ENCODE data around the gene RTTN.
"Not testable (repeated sequence)": the region's sequence is repeated elsewhere in the genome, so short reads cannot be mapped to it uniquely, and the experiment has no call there.

Gene RTTN

GRCh38 chr18:70205421-70206397 lies at the start of gene RTTN:
TSS of gene RTTN (minus strand) at chr18:70205687. CDS start at chr18:70205658, 29 bp downstream.
- DNase-seq (ENCODE audit: low read depth), result peak; percentile 88

- no peak for DNase-seq (ENCODE audit: low read depth)
Observed at GRCh38 chr18:70250781-70251180, 45.3 kb upstream of the RTTN start.

GRCh38 chr18:70249861-70250260 lies 44.4 kb upstream of the RTTN start:
- not testable (repeated sequence) for DNase-seq (ENCODE audit: low read depth)

- DNase-seq (ENCODE audit: low read depth), result no peak
Observed at GRCh38 chr18:70249118-70249517, 43.6 kb upstream of the RTTN start.

GRCh38 chr18:70246061-70246466 lies 40.6 kb upstream of the RTTN start:
- DNase-seq (ENCODE audit: low read depth), result no peak

GRCh38 chr18:70243131-70243929 lies 37.8 kb upstream of the RTTN start:
- no peak for DNase-seq (ENCODE audit: low read depth)

- not testable (repeated sequence) for DNase-seq (ENCODE audit: low read depth)
Observed at GRCh38 chr18:70236921-70237320, 31.4 kb upstream of the RTTN start.

- DNase-seq (ENCODE audit: low read depth), result no peak
Observed at GRCh38 chr18:70235478-70235877, 30.0 kb upstream of the RTTN start.

- DNase-seq (ENCODE audit: low read depth), result peak; percentile 33
Observed at GRCh38 chr18:70234667-70235459, 29.4 kb upstream of the RTTN start.

GRCh38 chr18:70233974-70234373 lies 28.5 kb upstream of the RTTN start:
- no peak for DNase-seq (ENCODE audit: low read depth)

GRCh38 chr18:70232261-70232660 lies 26.8 kb upstream of the RTTN start:
- DNase-seq (ENCODE audit: low read depth), result no peak

GRCh38 chr18:70229639-70230038 lies 24.2 kb upstream of the RTTN start:
- DNase-seq (ENCODE audit: low read depth), result no peak

- no peak for DNase-seq (ENCODE audit: low read depth)
Observed at GRCh38 chr18:70228536-70228935, 23.0 kb upstream of the RTTN start.

GRCh38 chr18:70227438-70227837 lies 22.0 kb upstream of the RTTN start:
- no peak for DNase-seq (ENCODE audit: low read depth)

GRCh38 chr18:70221915-70222278 lies 16.4 kb upstream of the RTTN start:
- no peak for DNase-seq (ENCODE audit: low read depth)

- DNase-seq (ENCODE audit: low read depth), result no peak
Observed at GRCh38 chr18:70221156-70221914, 15.8 kb upstream of the RTTN start.

GRCh38 chr18:70220628-70221027 lies 15.1 kb upstream of the RTTN start:
- DNase-seq (ENCODE audit: low read depth), result no peak

GRCh38 chr18:70219688-70220087 lies 14.2 kb upstream of the RTTN start:
- no peak for DNase-seq (ENCODE audit: low read depth)

GRCh38 chr18:70216788-70217187 lies 11.3 kb upstream of the RTTN start:
- DNase-seq (ENCODE audit: low read depth), result no peak

GRCh38 chr18:70207181-70207580 lies 1.7 kb upstream of the RTTN start:
- DNase-seq (ENCODE audit: low read depth), result no peak

GRCh38 chr18:70200286-70200685 lies 5.2 kb downstream of the RTTN start:
- DNase-seq (ENCODE audit: low read depth), result no peak

All from HS-27A (cell line).